ENCODE measurements around the gene GSAP.
"Not testable (repeated sequence)": the region's sequence is repeated elsewhere in the genome, so short reads cannot be mapped to it uniquely, and the experiment has no call there.

GSAP gene

GRCh38 chr7:77315182-77315591 is 101.0 kb downstream of the GSAP start:
- no peak for DNase-seq (ENCODE audit: low read depth, low spot score)
- H3K4me3 ChIP-seq (ENCODE audit: low read length), result no peak overlapping the region

- H3K4me3 ChIP-seq (ENCODE audit: low read length), result no peak overlapping the region
- no peak for DNase-seq (ENCODE audit: low read depth, low spot score)
These were observed 102.2 kb downstream of the GSAP start for GRCh38 chr7:77313876-77314480.

DNA sequence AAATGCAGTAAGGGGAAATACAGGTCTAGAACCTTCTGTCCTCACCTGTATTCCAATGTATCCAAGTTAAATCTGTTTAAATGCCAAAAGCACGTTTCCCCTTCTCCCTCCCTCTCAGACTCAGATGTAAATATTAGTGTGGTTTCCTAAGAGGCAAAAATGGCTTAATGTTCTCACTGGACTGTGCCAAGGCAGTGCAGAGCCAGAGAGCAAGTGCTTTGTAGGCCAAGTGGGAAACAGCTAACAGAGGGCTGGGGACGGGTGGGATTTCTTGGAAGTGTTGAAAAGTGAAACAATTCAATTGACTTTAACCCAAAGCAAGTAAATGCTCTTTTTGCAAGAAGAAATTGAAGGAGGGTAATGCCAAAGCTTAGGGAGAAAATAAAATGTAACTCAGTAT is 103.1 kb downstream of the GSAP start:
- DNase-seq (ENCODE audit: low read depth, low spot score), result no peak

GRCh38 chr7:77310982-77311381 is 105.2 kb downstream of the GSAP start:
- DNase-seq (ENCODE audit: low read depth, low spot score), result no peak
- H3K4me3 ChIP-seq (ENCODE audit: low read length), result no peak overlapping the region

More for the DNA sequence above, 103.1 kb downstream of the GSAP start:
- H3K4me3 ChIP-seq (ENCODE audit: low read length), result no peak overlapping the region

DNA sequence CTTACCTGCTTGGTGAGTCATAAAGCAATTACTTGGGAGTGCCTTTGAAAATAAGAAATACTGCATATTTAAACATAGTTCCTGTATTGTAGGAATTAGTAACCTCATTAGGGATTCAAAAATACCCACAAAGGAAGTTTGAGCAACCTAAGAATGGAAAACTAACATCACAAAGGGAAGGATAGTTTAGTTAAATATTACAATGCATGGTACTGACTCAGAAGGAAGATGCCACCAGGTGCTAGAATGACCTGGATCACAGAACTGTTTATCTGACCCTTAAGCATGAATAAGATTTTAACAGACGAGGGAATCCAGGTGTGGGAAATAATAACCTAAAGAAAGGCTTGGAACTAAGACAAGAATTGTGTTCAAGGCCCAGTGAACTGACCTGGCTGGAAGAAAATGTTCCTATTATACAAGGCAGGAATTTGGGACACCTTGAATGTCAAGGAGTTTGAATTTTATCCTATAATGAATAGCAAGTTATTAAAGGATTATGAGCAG is 106.4 kb downstream of the GSAP start:
- DNase-seq (ENCODE audit: low read depth, low spot score), result no peak
- no peak overlapping the region for H3K4me3 ChIP-seq (ENCODE audit: low read length)

DNA sequence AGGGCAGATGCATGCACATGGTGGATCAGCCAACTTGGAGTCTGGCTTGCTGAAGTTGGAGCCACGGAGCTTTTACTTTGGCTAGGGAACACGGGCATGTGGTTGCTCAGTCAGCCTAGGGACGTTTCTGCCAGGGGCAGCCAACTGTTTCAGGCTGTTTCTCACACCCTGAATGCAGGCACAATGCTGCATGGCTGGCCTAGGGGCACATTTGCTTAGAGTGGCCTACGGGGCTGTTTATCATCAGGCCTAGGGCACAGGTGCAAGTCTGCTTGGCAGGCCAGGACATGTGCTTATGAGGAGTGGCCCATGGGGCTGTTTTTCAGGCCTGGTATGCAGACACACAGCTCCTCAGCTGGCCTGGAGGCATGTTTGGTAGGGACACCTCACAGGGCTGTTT is 107.4 kb downstream of the GSAP start:
- no peak for DNase-seq (ENCODE audit: low read depth, low spot score)
- H3K4me3 ChIP-seq (ENCODE audit: low read length), result no peak overlapping the region

DNA sequence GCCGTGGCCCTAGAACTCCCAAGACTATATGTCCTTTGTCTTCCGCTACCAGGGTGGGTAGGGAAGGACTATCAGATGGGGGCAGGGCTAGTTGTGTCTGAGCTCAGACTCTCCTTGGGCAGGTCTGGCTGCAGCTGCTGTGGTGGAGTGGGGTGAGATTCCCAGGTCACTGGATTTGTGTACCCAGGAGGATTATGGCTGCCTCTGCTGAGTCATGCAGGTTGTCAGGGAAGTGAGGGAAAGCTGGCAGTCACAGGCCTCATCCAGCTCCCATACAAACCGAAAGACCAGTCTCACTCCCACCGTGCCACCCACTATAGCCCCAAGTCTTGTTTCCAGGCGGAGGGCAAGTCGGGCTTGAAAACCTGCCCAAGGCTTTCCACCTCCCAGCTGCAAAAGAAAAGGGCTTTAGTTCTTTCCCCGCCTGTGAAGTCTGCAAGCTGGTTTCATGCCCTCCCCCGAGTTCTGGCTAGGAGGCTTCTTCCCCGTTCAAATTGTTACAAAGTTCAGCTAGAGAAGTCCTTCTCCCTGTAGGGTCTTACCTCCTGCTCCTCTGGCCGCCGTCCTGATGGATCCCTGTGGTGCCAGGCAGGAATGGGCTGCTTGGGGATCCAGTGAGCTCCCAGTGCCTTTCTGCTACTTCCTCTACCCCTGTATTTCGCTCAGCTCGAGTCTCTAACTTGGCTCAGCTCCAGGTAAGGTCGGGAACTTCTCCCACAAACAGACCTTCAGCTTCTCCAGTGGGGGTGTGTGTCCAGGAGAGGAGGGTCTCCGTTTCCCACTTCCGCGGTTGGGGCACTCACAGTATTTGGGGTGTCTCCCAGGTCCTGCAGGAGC is 109.7 kb downstream of the GSAP start:
- DNase-seq (ENCODE audit: low read depth, low spot score), result no peak

DNA sequence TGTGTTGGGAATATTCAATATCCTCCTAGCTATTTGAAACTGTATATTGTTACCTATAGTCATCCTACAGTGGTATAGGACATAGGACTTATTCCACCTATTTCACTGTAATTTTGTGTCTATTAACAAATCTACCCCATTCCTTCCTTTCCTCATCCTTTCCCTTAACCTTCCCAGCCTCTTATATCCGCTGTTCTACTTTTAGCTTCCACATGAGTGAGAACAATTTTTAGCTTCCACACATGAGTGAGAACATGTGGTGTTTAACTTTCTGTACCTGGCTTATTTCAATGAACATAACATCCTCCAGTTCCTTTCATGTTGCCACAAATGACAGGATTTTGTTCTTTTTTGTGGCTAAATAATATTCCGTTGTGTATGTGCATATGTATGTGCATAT is 120.6 kb downstream of the GSAP start:
- H3K4me3 ChIP-seq (ENCODE audit: low read length), result no peak overlapping the region
- DNase-seq (ENCODE audit: low read depth, low spot score), result no peak

More for the DNA sequence above, 109.7 kb downstream of the GSAP start:
- H3K4me3 ChIP-seq (ENCODE audit: low read length), result no peak overlapping the region

GRCh38 chr7:77293046-77293445 is 123.1 kb downstream of the GSAP start:
- no peak overlapping the region for H3K4me3 ChIP-seq (ENCODE audit: low read length)
- no peak for DNase-seq (ENCODE audit: low read depth, low spot score)

- DNase-seq (ENCODE audit: low read depth, low spot score), result no peak
- H3K4me3 ChIP-seq (ENCODE audit: low read length), result no peak overlapping the region
These were observed 125.7 kb downstream of the GSAP start for GRCh38 chr7:77290425-77290824.

- DNase-seq (ENCODE audit: low read depth, low spot score), result no peak
- H3K4me3 ChIP-seq (ENCODE audit: low read length), result no peak overlapping the region
These were observed 126.8 kb downstream of the GSAP start for GRCh38 chr7:77289387-77289786.

DNA sequence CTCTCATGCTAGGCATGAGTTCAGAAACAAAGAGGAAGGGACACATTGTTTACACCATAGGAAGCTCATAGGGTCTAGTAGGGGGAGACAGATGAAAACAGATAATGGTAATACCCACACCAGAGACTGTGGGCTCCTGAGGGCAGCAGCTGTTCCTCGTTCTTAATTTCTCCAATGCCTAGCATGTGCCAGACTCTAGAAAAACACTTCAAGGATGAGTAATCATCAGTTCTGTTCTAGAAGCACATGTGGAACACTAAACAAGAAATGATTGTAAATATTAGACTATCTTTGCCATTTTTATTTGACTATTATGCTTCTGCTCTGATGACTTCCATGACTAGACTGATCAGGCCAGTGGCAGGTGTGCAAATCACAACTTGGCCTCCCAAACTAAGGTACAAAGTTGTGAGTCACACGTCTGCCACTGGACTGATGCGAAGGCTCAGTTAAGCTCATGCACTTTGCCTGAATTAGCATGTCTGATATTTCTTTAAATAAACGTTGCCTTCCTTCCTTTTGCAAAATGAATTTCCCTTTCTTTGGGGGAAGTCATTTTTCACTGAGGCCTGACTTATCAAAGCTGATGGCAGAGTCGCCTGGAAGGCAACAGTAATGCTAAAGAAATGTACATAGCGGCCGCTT is 127.4 kb downstream of the GSAP start:
- no peak overlapping the region for H3K4me3 ChIP-seq (ENCODE audit: low read length)
- no peak for DNase-seq (ENCODE audit: low read depth, low spot score)

GRCh38 chr7:77284616-77285015 is 131.5 kb downstream of the GSAP start:
- no peak for DNase-seq (ENCODE audit: low read depth, low spot score)
- H3K4me3 ChIP-seq (ENCODE audit: low read length), result no peak overlapping the region

DNA sequence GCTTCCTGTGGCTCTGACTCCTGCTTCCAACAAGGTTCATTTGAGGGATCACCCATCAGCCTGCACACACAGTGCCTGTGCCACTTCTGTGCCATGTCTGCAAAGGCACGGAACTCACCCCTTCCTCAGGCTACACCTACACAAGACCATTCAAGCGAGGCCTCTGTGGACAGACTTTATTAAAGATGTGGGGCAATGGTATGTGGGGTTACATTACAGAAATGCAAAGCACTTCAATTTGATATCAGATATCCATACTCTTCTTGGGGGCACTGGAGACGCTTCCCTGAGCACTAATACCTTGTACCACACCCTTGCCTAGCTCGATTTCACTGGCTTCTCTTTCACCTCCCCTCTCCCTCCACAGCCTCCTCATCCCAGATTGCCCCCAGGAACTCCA is 132.1 kb downstream of the GSAP start:
- DNase-seq (ENCODE audit: low read depth, low spot score), result no peak
- no peak overlapping the region for H3K4me3 ChIP-seq (ENCODE audit: low read length)

- DNase-seq (ENCODE audit: low read depth, low spot score), result no peak
- H3K4me3 ChIP-seq (ENCODE audit: low read length), result no peak overlapping the region
These were observed 133.3 kb downstream of the GSAP start for GRCh38 chr7:77282897-77283296.

- no peak for DNase-seq (ENCODE audit: low read depth, low spot score)
- H3K4me3 ChIP-seq (ENCODE audit: low read length), result no peak overlapping the region
These were observed 134.2 kb downstream of the GSAP start for GRCh38 chr7:77281780-77282478.

DNA sequence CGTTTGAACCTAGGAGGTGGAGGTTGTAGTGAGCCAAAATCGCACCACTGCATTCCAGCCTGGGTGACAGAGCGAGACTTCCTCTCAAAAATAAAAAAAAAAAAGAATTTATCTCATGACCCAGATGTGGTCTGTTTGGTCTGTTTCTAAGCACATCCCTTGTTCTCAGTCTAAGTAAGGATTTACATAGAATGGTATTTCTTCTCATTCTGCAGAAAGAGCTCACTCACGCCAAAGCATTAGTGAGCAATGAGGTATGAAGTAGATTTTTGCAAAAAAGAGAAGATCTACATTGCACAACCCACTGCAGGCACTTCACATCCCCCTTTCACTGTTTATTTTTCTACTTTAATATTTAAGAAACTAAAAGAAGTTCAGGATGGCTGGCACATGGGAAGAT is 140.0 kb downstream of the GSAP start:
- peak; percentile 3 for DNase-seq (ENCODE audit: low read depth, low spot score)
- H3K4me3 ChIP-seq (ENCODE audit: low read length), result no peak overlapping the region

DNA sequence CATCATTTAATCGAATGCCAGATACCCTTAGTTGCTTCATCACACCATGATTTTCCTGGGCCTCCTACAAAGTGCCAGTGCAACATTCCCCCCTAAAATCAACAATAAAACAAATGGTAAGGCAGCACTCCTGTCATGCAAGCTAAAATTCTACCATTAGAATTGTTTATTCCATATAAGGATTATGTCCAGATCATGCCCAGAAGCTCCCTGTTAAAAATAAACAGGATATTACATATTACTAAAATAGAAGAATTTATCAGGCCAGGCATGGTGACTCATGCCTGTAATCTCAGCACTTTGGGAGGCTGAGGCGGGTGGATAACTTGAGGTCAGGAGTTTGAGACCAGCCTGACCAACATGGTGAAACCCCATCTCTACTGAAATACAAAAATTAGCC is 140.5 kb downstream of the GSAP start:
- not testable (repeated sequence) for H3K4me3 ChIP-seq (ENCODE audit: low read length); DNase-seq (ENCODE audit: low read depth, low spot score)

DNA sequence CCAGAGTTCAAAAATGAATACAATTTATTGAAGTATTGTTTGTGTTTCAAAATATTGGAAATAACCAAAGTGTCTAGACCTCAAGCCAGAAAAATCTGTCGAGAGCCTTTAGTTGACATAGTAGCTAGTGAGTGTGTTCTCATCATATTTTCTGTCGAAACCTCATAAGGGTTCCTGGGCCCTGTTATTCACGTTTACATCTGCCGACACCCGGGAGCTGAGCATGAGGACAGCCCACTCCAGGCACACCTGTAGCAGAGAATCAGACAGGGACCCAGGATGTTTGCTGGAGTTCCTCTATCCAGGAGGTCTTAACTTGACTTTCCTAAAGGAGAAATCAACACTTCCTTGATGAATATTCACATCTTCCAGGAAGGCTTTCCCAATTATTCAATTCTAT is 144.4 kb downstream of the GSAP start:
- no peak overlapping the region for H3K4me3 ChIP-seq (ENCODE audit: low read length)
- no peak for DNase-seq (ENCODE audit: low read depth, low spot score)

DNA sequence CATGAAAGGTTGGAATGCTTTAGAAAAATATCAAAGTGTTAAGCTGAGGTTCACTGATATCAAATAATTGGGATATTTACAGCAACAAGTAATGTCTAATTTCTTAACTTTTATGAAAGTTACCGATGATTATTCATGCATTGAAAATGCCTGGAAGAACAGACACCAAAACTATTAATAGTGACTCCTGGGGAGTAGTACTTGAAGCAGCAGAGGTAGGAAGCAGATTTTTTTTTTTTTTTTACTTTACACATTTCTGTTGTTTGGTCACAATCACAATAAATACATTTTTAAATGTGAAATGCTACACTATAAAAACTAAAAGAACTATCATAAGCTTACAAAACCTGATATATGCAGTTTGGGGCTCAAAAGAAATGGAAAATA is 146.1 kb downstream of the GSAP start:
- no peak overlapping the region for H3K4me3 ChIP-seq (ENCODE audit: low read length)

More for the DNA sequence above, 146.1 kb downstream of the GSAP start:
- DNase-seq (ENCODE audit: low read depth, low spot score), result no peak
